ENCODE data around the gene CEP104.

The CEP104 gene

DNA sequence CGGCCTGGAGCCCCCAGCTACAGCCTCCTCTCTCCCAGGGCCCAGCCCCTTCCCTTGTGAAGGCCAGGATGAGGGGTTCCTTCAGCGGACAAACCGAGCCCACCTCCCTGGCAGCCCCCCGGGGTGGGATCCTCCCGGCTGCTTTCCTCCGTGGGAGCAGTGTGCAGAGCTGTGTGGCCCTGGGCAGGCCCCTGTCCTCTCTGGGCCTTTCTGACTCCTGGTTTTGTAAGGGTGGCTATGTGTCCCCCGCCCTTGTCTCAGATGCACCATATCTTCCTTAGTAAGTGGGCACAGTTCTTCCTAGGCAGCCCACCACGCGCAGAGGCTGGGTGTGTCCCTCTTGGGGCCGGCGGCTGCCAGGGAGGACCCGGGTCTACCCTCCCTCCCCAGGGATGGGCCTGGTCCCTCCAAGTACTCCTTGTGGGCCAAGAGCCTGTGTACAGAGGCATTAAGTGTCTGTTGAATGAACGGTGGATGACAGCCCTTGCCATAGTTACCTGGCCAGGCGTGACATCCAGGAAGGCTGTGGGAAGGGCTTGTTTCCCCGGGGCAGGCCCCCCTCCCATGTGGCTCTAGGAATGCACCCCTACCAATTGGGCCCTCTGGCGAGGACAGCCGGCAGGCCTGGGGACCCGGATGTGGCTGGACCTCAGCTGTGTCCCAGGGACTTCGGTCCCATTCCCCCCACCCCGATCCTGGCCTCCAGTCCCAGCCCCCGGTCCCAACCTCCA, 80.6 kb downstream of the CEP104 start:
- no peak for DNase-seq

DNA sequence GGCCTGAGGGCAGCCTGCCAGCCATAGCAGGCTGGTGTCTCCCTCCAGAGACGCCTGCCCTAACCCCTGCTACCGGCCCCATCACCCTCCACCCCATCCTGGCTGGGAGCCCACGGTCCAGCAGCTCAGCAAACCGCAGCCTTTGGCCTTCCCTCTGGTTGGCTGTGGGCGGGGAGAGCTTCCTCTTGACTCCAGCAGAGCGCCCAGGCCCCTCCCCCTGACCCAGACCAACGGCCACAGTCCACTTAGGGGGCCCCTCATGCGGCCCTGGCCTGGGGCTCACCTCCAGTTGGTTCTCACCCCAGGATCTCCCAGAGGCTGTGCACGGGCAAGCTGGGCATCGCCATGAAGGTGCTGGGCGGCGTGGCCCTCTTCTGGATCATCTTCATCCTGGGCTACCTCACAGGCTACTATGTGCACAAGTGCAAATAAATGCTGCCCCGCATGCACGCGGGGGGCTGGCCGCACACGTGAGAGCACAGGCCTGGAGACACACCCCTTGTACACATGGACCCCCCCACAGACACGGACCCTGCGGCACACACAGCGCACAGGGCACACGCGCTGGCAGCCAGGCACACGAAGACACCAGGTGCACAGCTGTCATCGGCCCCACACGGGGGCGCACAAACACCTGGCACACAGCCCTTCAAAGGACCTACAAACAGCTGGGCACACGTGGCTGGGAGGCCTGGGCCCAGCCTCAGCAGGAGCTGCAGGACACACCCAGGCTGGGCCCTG, 81.4 kb downstream of the CEP104 start:
- DNase-seq = no peak

DNA sequence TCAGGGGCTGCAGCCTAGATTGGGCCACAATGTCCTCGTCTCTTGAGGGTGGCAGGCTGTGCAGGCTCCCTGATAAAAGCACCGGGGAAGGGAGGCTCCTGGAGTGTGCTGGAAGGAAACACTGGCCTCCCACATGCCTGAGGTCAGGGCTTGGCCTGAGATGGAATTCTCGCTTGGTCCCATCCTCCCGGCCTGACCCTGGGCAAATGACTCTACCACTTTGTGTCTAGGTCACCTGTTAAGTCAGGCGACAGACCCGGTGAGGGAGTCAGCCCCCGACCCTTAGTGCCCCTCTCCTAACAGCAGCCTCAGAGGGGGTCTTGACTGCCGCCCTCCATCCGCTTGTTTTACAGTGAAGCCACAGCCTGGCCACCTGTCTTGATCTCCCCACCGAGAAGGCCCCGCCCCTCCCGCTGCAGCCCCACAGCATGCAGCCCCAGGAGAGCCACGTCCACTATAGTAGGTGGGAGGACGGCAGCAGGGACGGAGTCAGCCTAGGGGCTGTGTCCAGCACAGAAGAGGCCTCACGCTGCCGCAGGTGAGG, 82.0 kb downstream of the CEP104 start:
- DNase-seq = no peak

DNA sequence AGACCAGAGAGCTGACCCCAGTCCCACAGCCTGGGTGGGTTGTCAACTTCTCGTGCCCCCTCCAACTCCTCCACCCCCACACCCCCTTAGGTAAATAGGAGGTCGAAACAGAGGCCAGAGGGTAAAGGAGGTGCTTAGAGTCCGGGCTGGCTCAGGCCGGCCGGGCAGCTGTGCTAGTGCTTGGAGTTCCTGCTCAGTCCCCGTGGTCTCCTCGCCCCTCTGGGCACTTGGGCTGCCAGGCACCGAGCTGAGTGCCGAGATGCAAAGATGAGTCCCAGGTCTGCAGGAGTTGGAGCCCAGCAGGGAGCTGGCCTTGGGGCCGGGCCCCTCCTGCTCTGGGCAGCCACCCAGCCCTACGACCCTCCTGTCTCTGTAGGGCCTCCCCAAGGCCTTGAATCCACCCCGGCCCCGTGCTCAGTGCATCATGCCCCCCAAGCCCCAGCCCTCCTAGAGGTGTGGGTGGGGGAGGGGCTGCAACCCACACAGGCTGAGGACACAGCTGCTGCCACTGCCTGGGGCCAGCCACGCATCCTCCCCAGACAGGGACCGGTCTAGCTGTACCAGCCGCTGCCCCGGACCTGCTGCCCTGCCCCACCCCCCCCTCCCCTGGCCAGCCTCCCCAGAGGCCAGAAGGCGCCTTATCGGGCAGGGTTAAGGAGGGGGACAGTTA, 82.6 kb downstream of the CEP104 start:
- DNase-seq = no peak

DNA sequence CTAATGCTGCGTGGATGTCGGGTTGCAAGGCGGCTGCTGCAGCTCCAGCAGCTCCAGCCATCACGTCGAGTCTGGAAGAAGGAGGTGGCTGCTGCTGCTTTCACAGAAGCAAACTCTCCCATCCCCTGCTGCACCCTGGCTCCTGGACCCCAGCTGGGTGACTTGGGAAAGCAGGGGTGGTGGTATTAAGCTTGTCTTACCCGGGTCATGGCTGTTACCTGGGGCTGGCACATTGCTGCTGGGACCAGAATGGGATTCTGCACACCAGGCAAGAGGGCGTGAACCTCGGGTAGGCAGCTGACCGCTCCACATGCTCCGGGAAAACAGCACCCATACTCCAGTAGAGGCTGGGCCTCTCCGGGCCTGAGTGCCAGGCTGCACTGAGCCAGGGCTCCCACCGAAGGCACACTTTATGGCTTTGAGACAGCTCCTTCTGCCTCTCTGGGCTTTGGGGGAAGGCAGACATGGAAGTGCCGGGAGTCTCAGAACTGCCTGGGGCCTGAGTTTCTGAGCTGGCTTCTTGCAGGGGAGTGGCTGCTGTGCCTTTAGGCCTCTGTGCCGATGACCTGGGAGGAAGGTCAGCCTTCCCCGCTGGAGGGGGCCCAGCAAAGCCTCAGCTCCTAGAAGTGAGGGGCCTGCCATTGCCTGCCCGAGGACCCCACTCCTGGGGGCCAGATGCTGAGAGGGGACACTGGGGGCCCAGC, 83.3 kb downstream of the CEP104 start:
- no peak for DNase-seq

DNA sequence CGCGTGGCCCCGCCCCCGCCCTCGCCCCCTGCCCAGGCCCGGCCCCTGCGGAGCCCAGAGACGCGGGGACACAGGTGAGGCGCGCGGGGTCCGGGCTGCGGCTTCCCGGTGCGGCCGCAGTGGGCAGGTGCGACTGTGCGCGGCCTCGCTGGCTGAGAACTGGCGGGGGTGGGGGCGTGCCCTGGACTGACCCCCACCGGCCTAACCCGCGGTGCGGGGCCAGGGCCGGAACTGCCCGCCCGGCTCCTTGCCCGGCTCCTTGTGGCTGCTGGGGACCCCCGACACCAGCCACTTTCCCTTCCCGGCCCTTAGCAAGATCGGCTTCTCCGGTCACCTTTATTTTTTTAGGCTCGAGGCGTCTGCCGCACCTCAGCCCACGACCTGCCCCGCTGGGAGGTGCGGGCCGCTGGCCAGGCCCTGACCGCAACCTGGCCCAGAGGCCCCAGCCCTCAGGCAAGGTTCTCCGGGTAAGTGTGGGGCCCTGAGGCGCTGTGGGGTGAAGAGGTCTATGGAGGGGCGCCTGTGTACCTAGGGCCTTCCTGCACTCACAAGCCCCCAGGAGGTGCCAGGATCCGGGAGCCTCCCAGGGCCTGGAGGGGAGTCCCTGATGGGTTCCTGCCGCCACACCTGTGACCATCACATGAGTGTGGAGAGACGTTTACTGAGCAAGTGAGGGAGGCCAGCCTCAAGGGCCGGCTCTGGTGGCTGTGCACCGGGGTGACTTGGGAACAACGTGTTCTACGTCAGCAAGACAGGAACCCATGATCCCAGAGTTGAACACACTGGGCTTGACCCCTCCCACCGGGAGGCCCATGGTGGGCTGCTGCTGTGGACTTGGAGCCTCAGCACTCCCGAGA, 84.1 kb downstream of the CEP104 start, which contains the start of gene SMIM1:
Gene SMIM1, plus strand, starts transcription at position 35 of the 857 bp plus-strand sequence. CDS start 2,625 bp downstream, outside the sequence.
- no peak for DNase-seq

DNA sequence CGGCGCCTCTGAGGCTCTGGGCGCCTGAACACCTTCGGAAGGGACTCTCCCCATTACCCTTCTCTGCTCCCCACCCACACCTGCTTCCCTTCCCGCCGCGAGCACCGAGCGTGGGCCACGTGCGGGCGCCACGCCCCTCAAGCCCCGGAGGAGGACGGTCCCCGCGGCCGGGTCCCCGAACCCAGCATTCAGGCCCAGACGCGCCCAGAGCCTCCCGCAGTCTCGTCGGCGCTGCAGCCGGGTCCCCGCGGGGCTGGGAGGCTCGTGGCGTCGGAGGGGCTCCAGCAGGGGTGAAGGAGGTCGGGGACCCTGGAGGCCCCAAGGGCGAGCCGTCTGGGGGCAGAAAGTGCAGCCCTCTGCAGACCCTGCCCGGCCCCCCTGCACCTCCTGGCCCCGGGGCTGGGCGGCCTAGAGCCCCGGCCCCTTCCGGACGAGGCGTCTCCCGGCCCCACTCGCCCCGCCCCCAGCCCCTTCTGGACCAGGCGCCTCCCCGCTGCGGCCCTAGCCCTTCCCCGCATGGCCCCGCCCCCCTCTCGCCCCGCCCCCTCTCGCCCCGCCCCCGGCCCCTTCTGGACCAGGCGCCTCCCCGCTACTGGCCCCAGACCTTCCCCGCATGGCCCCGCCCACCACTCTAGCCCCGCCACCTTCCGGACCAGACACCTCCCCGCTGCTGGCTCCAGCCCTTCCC, 84.8 kb downstream of the CEP104 start:
- no peak for DNase-seq

DNA sequence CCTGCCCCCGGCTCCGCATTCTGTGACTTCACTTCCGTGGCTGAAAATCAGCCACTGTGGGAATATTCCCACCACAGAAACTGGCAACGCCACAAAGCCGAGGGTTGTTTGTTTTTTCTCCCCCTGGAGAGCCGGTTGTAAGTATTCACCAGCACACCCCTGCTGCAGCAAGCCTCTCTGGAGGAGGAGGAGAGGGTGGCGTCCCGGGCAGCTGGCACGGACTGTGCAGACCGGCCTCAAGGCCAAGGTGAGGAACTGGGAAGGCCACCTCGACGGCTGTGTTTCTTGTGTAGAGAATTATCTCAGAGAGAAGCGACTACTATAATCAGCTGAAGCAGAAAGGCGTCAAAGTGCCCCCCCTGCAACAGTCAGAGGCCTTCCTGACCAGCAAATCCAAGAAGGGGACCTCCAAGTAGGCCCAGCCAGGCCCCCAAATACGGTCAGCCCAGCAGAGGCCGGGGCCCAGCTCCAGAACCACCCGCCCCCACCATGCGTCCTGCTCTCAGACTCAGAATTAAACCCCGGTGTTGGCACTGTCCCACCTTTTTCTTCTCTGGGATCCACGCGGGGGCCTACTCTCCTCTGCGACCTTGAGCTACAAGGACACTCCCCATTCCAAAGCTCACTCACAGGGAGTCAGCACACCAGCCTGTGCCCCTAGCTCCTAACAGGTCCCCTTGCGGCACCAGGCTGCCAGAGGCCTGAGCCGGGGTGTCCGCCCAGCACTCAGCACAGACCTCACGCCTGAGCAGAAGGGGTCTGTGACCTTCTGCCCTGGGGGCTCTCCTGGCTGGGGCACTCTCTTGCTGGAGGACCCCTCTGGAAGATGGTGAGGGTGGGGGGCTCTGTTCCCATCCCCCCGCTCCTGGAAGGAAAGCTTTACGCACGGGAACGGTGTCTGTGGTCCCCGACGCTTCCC, 85.6 kb downstream of the CEP104 start:
- DNase-seq = no peak

DNA sequence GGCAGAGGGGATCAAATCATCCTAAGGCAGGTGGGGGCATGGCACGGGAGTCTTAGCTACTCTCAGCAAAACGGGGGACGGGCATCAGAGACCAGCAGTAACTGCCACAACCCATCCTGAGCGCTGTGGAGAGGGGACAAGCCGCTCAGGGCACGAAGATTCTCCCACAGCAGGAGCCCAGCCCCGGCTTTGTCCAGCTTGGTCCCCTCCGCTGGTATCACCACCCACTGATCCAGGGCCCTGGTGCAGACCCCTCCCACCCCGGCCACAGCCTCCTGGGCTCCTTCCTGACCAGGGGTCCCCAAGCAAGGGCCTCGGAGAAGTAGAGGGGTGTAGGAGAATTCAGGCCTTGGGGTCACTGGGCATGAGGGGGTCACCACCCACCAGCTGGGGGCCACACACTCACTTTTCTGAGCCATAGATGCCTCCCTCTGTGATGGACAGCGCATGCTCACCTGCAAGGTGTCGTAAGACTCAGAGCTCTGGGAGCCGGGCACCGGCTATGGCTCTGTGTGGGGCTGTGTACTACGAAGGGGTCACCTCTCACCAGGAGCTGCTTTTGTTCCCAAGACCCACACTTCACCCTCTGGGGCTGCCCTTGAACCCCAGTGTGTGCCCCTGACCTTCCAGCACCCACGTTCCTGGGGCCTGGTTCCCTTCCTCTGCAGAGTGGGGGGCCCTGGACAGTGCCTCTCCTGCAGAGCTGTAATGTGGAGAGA, 86.8 kb downstream of the CEP104 start:
- DNase-seq = no peak

DNA sequence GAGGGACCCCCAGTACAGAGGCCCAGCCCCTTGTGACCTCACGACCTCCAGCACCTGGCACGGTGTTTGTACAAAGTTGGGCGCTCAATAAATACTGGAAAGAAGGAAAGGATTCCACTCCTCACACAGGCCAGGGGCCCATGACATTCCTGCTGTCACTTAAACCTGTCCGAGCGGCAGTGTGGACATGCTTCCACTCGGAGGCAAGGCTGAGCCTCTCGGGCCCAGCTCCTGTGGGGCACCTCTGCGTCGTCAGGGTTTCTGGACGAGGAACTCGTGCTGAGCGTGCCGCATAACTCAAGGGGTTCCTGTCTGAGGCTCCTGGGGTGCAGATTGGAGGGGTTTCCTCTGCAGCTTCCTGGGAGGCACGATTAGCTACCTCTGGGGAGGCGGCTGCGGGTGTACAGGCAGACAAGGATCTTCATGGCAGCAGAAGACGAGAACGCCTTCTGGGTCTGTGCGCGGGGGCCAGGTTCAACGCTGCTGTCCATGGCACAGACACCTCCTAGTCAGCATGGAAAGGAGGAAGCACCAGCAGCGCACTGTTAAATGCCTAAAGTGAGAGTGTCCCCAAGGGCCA, 88.1 kb downstream of the CEP104 start:
- no peak for DNase-seq

DNA sequence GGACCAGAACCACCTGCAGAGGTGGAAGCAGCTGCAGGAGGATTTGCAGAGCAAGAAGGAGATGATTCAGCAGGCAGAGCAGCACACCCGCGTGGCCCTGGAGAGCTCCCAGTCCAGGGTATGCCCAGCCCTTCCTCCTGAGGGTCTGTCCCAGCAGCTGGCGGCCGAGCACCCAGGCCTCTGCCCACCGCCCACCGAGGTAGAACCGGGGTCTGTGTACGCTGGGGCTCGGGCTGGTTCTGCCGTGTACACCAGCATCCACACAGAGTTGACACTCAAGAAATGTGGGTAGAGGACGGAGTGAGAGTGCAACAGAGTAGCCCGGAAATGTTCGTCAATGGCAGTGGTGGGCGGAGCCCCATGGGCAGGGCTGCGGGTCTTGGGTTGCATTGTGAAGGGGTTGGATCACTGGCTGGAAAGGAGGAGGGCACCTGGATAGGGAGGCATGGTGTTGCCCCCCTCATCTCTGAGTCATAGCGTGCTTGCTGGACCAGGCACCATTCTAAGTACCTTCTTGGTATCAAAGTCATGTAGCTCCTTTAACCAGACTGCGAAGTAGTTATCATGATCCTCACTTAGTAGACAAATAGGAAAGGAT, 89.6 kb downstream of the CEP104 start:
- no peak for DNase-seq

DNA sequence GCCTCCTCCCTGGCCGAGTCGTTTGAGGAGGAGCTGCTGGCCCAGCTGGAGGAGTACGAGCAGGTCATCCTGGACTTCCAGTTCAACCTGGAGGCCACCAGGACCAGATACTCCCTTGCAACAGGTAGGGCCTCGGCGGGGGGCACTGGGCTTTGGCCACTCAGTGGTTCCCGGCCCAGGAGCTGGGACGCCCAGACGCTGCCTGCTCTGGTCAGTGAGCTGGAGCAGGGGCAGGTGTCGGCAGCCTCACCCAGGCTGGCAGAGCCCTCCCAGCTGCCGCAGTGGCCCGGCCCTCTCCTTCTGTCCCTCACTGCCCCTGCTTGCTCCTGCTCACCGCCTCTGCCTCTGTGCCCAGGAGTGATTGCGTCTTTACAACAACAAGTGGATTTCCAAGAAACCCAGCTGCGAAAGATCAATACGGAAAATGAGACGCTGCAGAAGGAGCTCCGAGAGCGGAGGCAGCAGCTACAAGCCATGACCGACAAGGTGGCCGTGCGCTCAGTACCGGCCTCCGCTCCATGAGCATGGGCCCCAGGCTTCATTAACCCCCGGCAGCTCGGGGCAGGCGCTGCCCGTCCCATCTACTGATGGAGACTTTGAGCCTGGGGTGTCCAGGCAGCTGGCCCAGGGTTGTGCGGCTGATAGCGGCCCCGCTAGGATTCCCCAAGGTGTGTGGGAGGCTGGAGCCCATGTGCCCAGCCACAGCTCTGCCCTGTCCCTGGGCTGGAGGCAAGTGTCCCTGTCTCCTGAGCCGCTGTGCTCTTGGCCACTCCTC, 93.5 kb downstream of the CEP104 start:
- no peak for DNase-seq

DNA sequence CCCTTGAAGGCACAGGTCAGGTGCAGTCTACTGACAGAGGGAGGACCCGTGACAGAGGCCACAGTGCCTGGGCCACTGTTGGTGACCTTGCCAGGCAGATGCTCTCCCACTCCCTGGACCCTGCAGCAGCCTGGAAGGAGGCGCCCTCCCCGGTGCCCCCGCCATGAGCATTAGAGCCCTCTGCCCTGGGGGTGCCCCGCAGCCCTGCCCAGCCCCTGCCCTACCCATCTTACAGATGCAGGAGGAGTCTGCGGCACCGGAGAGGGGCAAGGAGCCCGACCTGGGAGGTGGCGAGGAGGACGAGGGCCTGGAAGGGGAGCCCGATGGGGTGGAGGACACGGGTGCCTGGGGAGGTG, 94.2 kb downstream of the CEP104 start:
- no peak for DNase-seq

DNA sequence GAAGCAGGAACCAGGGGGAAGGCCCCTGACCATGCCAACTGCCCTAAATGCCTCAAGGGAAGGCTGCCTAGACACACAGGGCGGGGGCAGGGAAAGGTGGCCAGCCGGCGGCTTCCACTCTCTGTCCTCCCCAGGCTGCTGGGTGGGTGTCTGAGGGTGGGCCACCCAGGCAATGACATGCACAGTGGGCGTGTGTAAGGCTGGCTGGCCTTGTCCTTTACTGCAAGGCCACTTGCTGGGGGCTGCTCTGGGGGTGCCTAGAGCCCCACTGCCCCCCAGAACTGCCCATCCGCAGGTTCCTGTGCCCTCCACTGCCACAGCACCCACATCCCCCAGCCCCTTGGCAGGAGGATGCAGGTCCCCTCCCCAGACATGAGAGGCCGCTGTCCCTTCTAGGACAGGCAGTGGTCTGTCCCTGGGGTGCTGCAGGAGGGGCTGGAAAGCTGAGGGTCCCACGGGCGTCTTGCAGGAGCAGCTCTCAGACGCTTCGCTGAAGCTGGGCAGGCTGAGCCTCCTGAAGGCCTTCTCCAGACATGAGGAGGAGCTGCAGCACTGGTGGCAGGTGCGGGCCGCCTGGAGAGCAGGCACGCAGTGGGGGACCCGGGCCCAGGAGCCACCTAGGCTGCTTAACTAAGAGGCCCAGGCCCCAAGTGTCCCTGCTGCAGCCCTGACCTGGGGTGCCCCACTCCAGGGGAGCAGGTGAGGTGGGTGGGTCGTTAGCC, 94.7 kb downstream of the CEP104 start:
- no peak for DNase-seq
